HepG2 (cell line): ENCODE measurements around the gene C19orf73. TPM values are rescaled to one million over a fixed set of nuclear protein-coding genes. Genes with fewer than 3 reads are reported as not detected.
A peak's percentile ranks its signal among the peaks of the same experiment; 100 is the strongest.

Source experiments
- ATF1 ChIP-seq: IDR thresholded peaks from 2 replicates; pipeline ENCODE4 v1.6.1; 2016; ENCODE audit warnings: mild to moderate bottlenecking, control low read depth
- BRCA1 ChIP-seq: sonication (generic); formaldehyde crosslinking; IDR thresholded peaks from 2 replicates; pipeline ENCODE4 v1.4.0; 2020; ENCODE audit warnings: missing genetic modification reagents
- CCAR2 ChIP-seq: fragments of 200-400 bp; formaldehyde crosslinking; optimal IDR thresholded peaks from 2 replicates; pipeline ENCODE3; 2018; ENCODE audit warnings: low read depth, mild to moderate bottlenecking, low read length, moderate library complexity
- FOSL1 ChIP-seq: sonication (generic); formaldehyde crosslinking; IDR thresholded peaks from 2 replicates; pipeline ENCODE4 v1.9.0; 2021; ENCODE audit warnings: missing genetic modification reagents, borderline replicate concordance
- HES4 ChIP-seq: sonication (generic); formaldehyde crosslinking; IDR thresholded peaks from 2 replicates; pipeline ENCODE4 v1.9.0; 2021; ENCODE audit warnings: mild to moderate bottlenecking, missing genetic modification reagents, borderline replicate concordance
- HMG20B ChIP-seq: conservative IDR thresholded peaks from 2 replicates; pipeline ENCODE4 v1.6.1; 2016; ENCODE audit warnings: missing genetic modification reagents, missing compliant biosample characterization
- HOXA7 ChIP-seq: sonication (generic); formaldehyde crosslinking; IDR thresholded peaks from 2 replicates; pipeline ENCODE4 v1.8.1; 2022; ENCODE audit warnings: mild to moderate bottlenecking, missing genetic modification reagents, moderate library complexity
- KDM5A ChIP-seq: fragments of 200-600 bp; sonication (generic); IDR thresholded peaks from 2 replicates; pipeline ENCODE4 v1.7.0; 2018; ENCODE audit warnings: antibody characterized with exemption, mild to moderate bottlenecking, low read length, borderline replicate concordance
- KLF15 ChIP-seq: sonication (generic); formaldehyde crosslinking; IDR thresholded peaks from 2 replicates; pipeline ENCODE4 v1.8.1; 2023; ENCODE audit warnings: borderline replicate concordance, mild to moderate bottlenecking, inconsistent platforms, missing genetic modification reagents, mixed read lengths
- MAFG ChIP-seq: sonication (generic); formaldehyde crosslinking; IDR thresholded peaks from 2 replicates; pipeline ENCODE4 v1.5.1; 2020; ENCODE audit warnings: mild to moderate bottlenecking, missing genetic modification reagents
- POLR2G ChIP-seq: fragments of 200-400 bp; formaldehyde crosslinking; IDR thresholded peaks from 2 replicates; pipeline ENCODE4 v1.6.1; 2018; ENCODE audit warnings: mild to moderate bottlenecking, low read depth, low read length, moderate library complexity
- PTBP1 ChIP-seq: fragments of 200-400 bp; formaldehyde crosslinking; IDR thresholded peaks from 2 replicates; pipeline ENCODE4 v1.6.1; 2018; ENCODE audit warnings: low read length, low read depth; ENCODE audit not compliant: poor library complexity, severe bottlenecking
- RBM22 ChIP-seq: fragments of 200-400 bp; formaldehyde crosslinking; optimal IDR thresholded peaks from 2 replicates; pipeline ENCODE3; 2017; ENCODE audit warnings: mild to moderate bottlenecking, low read length, moderate library complexity
- RBM39 ChIP-seq: fragments of 200-400 bp; formaldehyde crosslinking; IDR thresholded peaks from one replicate; pipeline ENCODE4 v1.6.1; 2018; ENCODE audit warnings: antibody characterized with exemption, mild to moderate bottlenecking, low read depth, low read length; ENCODE audit not compliant: poor library complexity, severe bottlenecking
- RFXANK ChIP-seq: IDR thresholded peaks from 2 replicates; pipeline ENCODE4 v1.6.1; 2016
- RNF2 ChIP-seq: fragments of 450-650 bp; conservative IDR thresholded peaks from 2 replicates; pipeline ENCODE4 v1.6.1; 2016; ENCODE audit warnings: low read depth
- SMARCE1 ChIP-seq: fragments of 450-650 bp; IDR thresholded peaks from 2 replicates; pipeline ENCODE4 v1.6.1; 2017; ENCODE audit warnings: borderline replicate concordance
- SNRNP70 ChIP-seq: fragments of 200-400 bp; formaldehyde crosslinking; IDR thresholded peaks from 2 replicates; pipeline ENCODE4 v1.6.1; 2017; ENCODE audit warnings: mild to moderate bottlenecking, low read depth, low read length, moderate library complexity
- SP1 ChIP-seq, 2 experiments: fragments of 450-650 bp in 1 of 2; sonication (generic) in 1 of 2; formaldehyde crosslinking in 1 of 2; IDR thresholded peaks; 2 replicates each; pipeline versions ENCODE4 v1.4.0 to v1.6.1; 2016 to 2020; ENCODE audit warnings: missing genetic modification reagents in 1 of 2
- ZC3H13 ChIP-seq: sonication (generic); formaldehyde crosslinking; IDR thresholded peaks from 2 replicates; pipeline ENCODE4 v1.8.1; 2023; ENCODE audit warnings: mild to moderate bottlenecking, missing genetic modification reagents, moderate library complexity
- ZNF101 ChIP-seq: sonication (generic); formaldehyde crosslinking; IDR thresholded peaks from 2 replicates; pipeline ENCODE4 v1.4.0; 2020; ENCODE audit warnings: mild to moderate bottlenecking, low read depth, missing genetic modification reagents, borderline replicate concordance
- ZNF121 ChIP-seq: sonication (generic); formaldehyde crosslinking; IDR thresholded peaks from 2 replicates; pipeline ENCODE4 v1.5.0; 2020; ENCODE audit warnings: mild to moderate bottlenecking, missing genetic modification reagents
- ZNF260 ChIP-seq: sonication (generic); formaldehyde crosslinking; IDR thresholded peaks from 2 replicates; pipeline ENCODE4 v1.4.0; 2020; ENCODE audit warnings: missing genetic modification reagents, low read depth, mild to moderate bottlenecking, borderline replicate concordance
- ZNF619 ChIP-seq: sonication (generic); formaldehyde crosslinking; IDR thresholded peaks from 2 replicates; pipeline ENCODE4 v1.4.0; 2020; ENCODE audit warnings: mild to moderate bottlenecking, missing genetic modification reagents
- ZNF781 ChIP-seq: sonication (generic); formaldehyde crosslinking; IDR thresholded peaks from 2 replicates; pipeline ENCODE4 v1.5.1; 2020; ENCODE audit warnings: borderline replicate concordance, mild to moderate bottlenecking, missing genetic modification reagents; ENCODE audit errors: not compliant biosample characterization
- ZNF788 ChIP-seq: sonication (generic); formaldehyde crosslinking; IDR thresholded peaks from 2 replicates; pipeline ENCODE4 v1.5.0; 2020; ENCODE audit warnings: mild to moderate bottlenecking, missing genetic modification reagents, borderline replicate concordance
- ZSCAN25 ChIP-seq: sonication (generic); formaldehyde crosslinking; IDR thresholded peaks from 2 replicates; pipeline ENCODE4 v1.8.0; 2022; ENCODE audit warnings: mild to moderate bottlenecking, missing genetic modification reagents
- ZSCAN9 ChIP-seq: IDR thresholded peaks from 2 replicates; pipeline ENCODE4 v1.6.1; 2016; ENCODE audit warnings: borderline replicate concordance
- polyA plus RNA-seq, 8 experiments: library from polyadenylated mRNA; depleted of rRNA in 3 of 8; stranded (reverse) in 7 of 8; unstranded in 1 of 8; fragments of >200 nt; fragmentation: Illumina TruSeq in 4 of 8; extraction: Trizol in 4 of 8; gene quantifications; 2 replicates each; pipeline versions ENCODE4 v1.2.1 to v1.2.3, GENCODE V29; 2011 to 2016; ENCODE audit warnings: low read depth in 4 of 8, missing spikeins in 1 of 8, mixed read lengths in 1 of 8; ENCODE audit not compliant: insufficient read depth in 1 of 8
- total RNA-seq, 5 experiments: library from RNA; depleted of rRNA; stranded (reverse); fragments of >200 nt; fragmentation: Illumina TruSeq; extraction: Trizol; gene quantifications; 2 replicates each; pipeline ENCODE4 v1.2.3, GENCODE V29; 2016; ENCODE audit warnings: low read depth in 1 of 5
- TF ChIP-seq, protein P1 (sequence below): sonication (generic); formaldehyde crosslinking; IDR thresholded peaks from 2 replicates; pipeline ENCODE4 v1.9.0; 2022; ENCODE audit warnings: missing genetic modification reagents, mild to moderate bottlenecking, borderline replicate concordance
- TF ChIP-seq, protein P2 (sequence below): IDR thresholded peaks from 2 replicates; pipeline ENCODE4 v1.6.1; 2016; ENCODE audit warnings: missing genetic modification reagents, missing compliant biosample characterization

C19orf73 gene
- total and polyA plus RNA-seq, 2 of the 13 experiments (the other 11 are each of a cell fraction or from before 2014, with no cell fraction given): 1.4 to 1.5 TPM

DNA sequence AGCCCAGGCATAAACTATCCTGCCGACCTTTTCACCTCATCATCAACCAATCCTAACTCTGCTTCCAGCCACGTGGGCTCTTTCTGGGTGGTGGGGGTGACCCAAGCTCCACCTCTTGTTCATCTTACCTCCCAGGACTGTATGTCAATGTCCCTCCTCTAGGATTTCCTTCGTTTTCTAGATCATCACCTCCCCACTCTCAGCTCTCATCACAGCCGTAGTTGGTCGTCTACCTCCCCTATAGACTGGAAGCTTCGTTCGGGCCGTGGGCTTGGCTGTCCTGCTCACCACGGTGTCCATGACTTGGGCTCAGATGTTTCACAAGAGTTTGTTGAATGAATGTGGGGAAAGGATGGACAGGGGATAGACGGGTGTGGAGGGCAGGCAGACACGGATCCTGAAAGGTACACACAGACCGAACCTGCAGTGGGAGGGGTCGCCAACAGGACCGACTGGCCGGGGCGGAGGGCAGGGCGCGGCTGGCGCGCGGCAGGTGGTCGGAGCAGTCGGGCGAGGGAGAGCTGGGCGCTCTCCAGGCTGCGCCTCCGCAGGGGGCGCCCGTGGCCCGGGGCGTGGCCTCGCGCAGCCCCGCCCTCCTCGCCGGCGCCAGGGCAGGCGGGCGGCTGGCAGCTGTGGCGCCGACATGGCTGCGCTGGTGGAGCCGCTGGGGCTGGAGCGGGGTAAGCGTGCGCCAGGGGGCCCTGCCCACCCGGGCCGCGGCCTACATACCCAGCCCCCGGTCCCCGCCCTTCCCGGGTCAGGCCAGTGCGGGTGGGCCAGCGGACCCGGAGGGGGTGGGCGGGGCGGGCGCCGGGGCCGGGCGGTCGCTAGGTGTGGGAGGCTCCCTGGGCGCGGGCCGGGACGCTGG, 4.9 kb downstream of the C19orf73 start, which contains the start of gene LIN7B (continued):
- TF ChIP-seq HES4: peak; percentile 76
- TF ChIP-seq, protein P1, sequence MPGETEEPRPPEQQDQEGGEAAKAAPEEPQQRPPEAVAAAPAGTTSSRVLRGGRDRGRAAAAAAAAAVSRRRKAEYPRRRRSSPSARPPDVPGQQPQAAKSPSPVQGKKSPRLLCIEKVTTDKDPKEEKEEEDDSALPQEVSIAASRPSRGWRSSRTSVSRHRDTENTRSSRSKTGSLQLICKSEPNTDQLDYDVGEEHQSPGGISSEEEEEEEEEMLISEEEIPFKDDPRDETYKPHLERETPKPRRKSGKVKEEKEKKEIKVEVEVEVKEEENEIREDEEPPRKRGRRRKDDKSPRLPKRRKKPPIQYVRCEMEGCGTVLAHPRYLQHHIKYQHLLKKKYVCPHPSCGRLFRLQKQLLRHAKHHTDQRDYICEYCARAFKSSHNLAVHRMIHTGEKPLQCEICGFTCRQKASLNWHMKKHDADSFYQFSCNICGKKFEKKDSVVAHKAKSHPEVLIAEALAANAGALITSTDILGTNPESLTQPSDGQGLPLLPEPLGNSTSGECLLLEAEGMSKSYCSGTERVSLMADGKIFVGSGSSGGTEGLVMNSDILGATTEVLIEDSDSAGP: peak; percentile 38; the same call in 1 of the 2 replicates
- TF ChIP-seq SP1 (IDR thresholded peaks at IDR 0.05): no peak
- TF ChIP-seq SP1 (CRISPR knock-in tag; IDR thresholded peaks at IDR 0.05): peak; percentile 83
- TF ChIP-seq CCAR2: no peak
- TF ChIP-seq HMG20B (CRISPR knock-in tag): no peak
- no peak for TF ChIP-seq ZNF260
- no peak for TF ChIP-seq FOSL1
- peak; percentile 47 for TF ChIP-seq POLR2G
- TF ChIP-seq SNRNP70: no peak
- no peak for TF ChIP-seq HOXA7 (CRISPR knock-in tag)
- no peak for TF ChIP-seq ZNF101
- no peak; the same call in 1 of the 2 replicates for TF ChIP-seq BRCA1 (CRISPR knock-in tag)
- peak; percentile 18; the same call in 1 of the 2 replicates for TF ChIP-seq ZSCAN9 (CRISPR knock-in tag)
- peak; percentile 70; the same call in 1 of the 2 replicates for TF ChIP-seq ZNF619 (CRISPR knock-in tag)
- 0 out of 2 replicates have a peak, but pooled peaks have one; percentile 14 for TF ChIP-seq ZSCAN25 (CRISPR knock-in tag)
- TF ChIP-seq KDM5A: no peak
- no peak for TF ChIP-seq ZNF788
- peak; percentile 97 for TF ChIP-seq RNF2
- no peak for TF ChIP-seq ATF1
- no peak for TF ChIP-seq SMARCE1
- no peak for TF ChIP-seq RFXANK (CRISPR knock-in tag)
- TF ChIP-seq, protein P2, sequence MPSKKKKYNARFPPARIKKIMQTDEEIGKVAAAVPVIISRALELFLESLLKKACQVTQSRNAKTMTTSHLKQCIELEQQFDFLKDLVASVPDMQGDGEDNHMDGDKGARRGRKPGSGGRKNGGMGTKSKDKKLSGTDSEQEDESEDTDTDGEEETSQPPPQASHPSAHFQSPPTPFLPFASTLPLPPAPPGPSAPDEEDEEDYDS (CRISPR knock-in tag): no peak
- no peak for TF ChIP-seq PTBP1
- peak; percentile 78; the same call in 1 of the 2 replicates for TF ChIP-seq ZC3H13 (CRISPR knock-in tag)
- TF ChIP-seq RBM22: no peak
- TF ChIP-seq KLF15 (CRISPR knock-in tag): no peak
- TF ChIP-seq ZNF781: no peak
- TF ChIP-seq ZNF121 (CRISPR knock-in tag): no peak
- no peak for TF ChIP-seq RBM39
- TF ChIP-seq MAFG (CRISPR knock-in tag): no peak
